GM12878 (cell line): ENCODE results near the gene CCDC85B. TPM values are rescaled to one million over a fixed set of nuclear protein-coding genes. Genes with fewer than 3 reads are reported as not detected.

Experiments
- ATAC-seq: fragments of 200-7000 bp; cut with Tn5 transposase; 3 replicates; pipeline ENCODE4 v1.9.1; 2020; ENCODE audit warnings: mild to moderate bottlenecking, moderate library complexity
- BruUV-seq: library from RNA; stranded (reverse); fragments of 400-500 nt; replicated peaks from 2 replicates; lab custom pipeline; 2021; lab: Mats Ljungman, UMichigan
- CTCF ChIA-PET: fragments of 300-600 bp; sonication (Branson Sonifier 250); formaldehyde crosslinking; extraction: SDS; loops from one replicate; lab custom pipeline; 2021; ENCODE audit warnings: inconsistent platforms; lab: Yijun Ruan, JAX
- POLR2A ChIA-PET: fragments of 350-600 bp; formaldehyde crosslinking; extraction: SDS; loops from one replicate; lab custom pipeline; 2021; ENCODE audit warnings: inconsistent platforms; lab: Charles Lee
- RAD21 ChIA-PET: fragments of 300-600 bp; sonication (Branson Sonifier 250); formaldehyde crosslinking; loops from one replicate; lab custom pipeline; 2023; ENCODE audit warnings: antibody characterized with exemption; ENCODE audit not compliant: unreplicated experiment; lab: Charles Lee
- SMC1A ChIA-PET: fragments of 300-600 bp; sonication (Branson Sonifier 250); formaldehyde crosslinking; loops from one replicate; lab custom pipeline; 2023; ENCODE audit not compliant: unreplicated experiment, uncharacterized antibody; lab: Charles Lee
- DNase-seq: peaks from one replicate; pipeline ENCODE4 v3.0.0-alpha.2; 2011; ENCODE audit warnings: low read depth, low spot score
- FAIRE-seq: peaks from 3 replicates; lab custom pipeline; 2011; peaks lifted over from hg19 to GRCh38; lab: Jason Lieb, UNC
- H2AFZ ChIP-seq: 2 replicates; pipeline ENCODE4 v1.6.0; 2011; ENCODE audit warnings: low read depth, low read length, control low read depth; ENCODE audit not compliant: control insufficient read depth
- H3K27ac ChIP-seq: 2 replicates; pipeline ENCODE4 v1.5.1; 2011; ENCODE audit warnings: control low read depth; ENCODE audit not compliant: control insufficient read depth, insufficient read depth
- H3K27me3 ChIP-seq, 2 experiments: replicated peaks in 1 of 2; 2 replicates each; pipeline versions ENCODE4 v1.6.0 to v1.6.1; 2011; ENCODE audit warnings: low read length in 1 of 2; ENCODE audit not compliant: control insufficient read depth in 2 of 2, insufficient read depth in 2 of 2
- H3K36me3 ChIP-seq, 2 experiments: 2 replicates each; pipeline ENCODE4 v1.5.1; 2011; ENCODE audit warnings: low read length in 1 of 2; ENCODE audit not compliant: control insufficient read depth in 2 of 2, insufficient read depth in 2 of 2
- H3K4me1 ChIP-seq: 2 replicates; pipeline ENCODE4 v1.6.1; 2011; ENCODE audit warnings: mild to moderate bottlenecking, low read length, moderate library complexity, mixed read lengths; ENCODE audit not compliant: control insufficient read depth, insufficient read depth
- H3K4me2 ChIP-seq: 2 replicates; pipeline ENCODE4 v1.6.0; 2011; ENCODE audit warnings: control low read depth; ENCODE audit not compliant: control insufficient read depth, insufficient read depth
- H3K4me3 ChIP-seq: fragments of 200-600 bp; sonication (generic); 2 replicates; pipeline ENCODE4 v1.5.1; 2016
- H3K79me2 ChIP-seq: 2 replicates; pipeline ENCODE4 v1.6.0; 2011; ENCODE audit warnings: low read length; ENCODE audit not compliant: control insufficient read depth, insufficient read depth
- H3K9ac ChIP-seq: 2 replicates; pipeline ENCODE4 v1.8.0; 2011; ENCODE audit warnings: low read length, control low read depth, mixed read lengths; ENCODE audit not compliant: control insufficient read depth, insufficient read depth
- H3K9me3 ChIP-seq: replicated peaks from 3 replicates; pipeline ENCODE4 v1.5.1; 2011; ENCODE audit warnings: mild to moderate bottlenecking, low read length; ENCODE audit not compliant: control insufficient read depth, insufficient read depth
- H4K20me1 ChIP-seq: 2 replicates; pipeline ENCODE4 v1.6.0; 2011; ENCODE audit not compliant: control insufficient read depth, insufficient read depth
- CHD2 ChIP-seq: IDR thresholded peaks from 2 replicates; pipeline ENCODE4 v1.6.1; 2011; ENCODE audit warnings: low read depth, low read length, improper control_type of control experiment, borderline replicate concordance
- EED ChIP-seq: sonication (generic); IDR thresholded peaks from 2 replicates; pipeline ENCODE4 v1.6.1; 2016; ENCODE audit warnings: antibody characterized with exemption, low read depth
- FOS ChIP-seq: IDR thresholded peaks from 3 replicates; pipeline ENCODE4 v1.6.1; 2011; ENCODE audit warnings: borderline replicate concordance; ENCODE audit not compliant: insufficient read length; ENCODE audit errors: extremely low read depth
- IKZF2 ChIP-seq, 2 experiments: fragments of 450-650 bp; IDR thresholded peaks; 2 replicates each; pipeline ENCODE4 v1.6.1; 2017; ENCODE audit warnings: mild to moderate bottlenecking in 2 of 2, moderate library complexity in 2 of 2
- MEF2B ChIP-seq: fragments of 450-650 bp; IDR thresholded peaks from 2 replicates; pipeline ENCODE4 v1.6.1; 2018; ENCODE audit warnings: mild to moderate bottlenecking, moderate library complexity; ENCODE audit not compliant: partially characterized antibody, poor library complexity, severe bottlenecking
- MTA3 ChIP-seq: IDR thresholded peaks from 2 replicates; pipeline ENCODE4 v1.6.1; 2012; ENCODE audit warnings: low read length, inconsistent platforms, borderline replicate concordance
- NFYB ChIP-seq: IDR thresholded peaks from 2 replicates; pipeline ENCODE4 v1.6.1; 2011; ENCODE audit warnings: low read depth, mild to moderate bottlenecking, low read length, improper control_type of control experiment, moderate library complexity; ENCODE audit not compliant: insufficient read depth
- SIX5 ChIP-seq: IDR thresholded peaks from 2 replicates; pipeline ENCODE4 v1.6.1; 2011; ENCODE audit warnings: mild to moderate bottlenecking, low read depth, low read length, moderate library complexity; ENCODE audit not compliant: severe bottlenecking
- SMAD5 ChIP-seq: IDR thresholded peaks from 2 replicates; pipeline ENCODE4 v1.6.1; 2016; ENCODE audit warnings: antibody characterized with exemption, low read depth
- TARDBP ChIP-seq: IDR thresholded peaks from 2 replicates; pipeline ENCODE4 v1.6.1; 2016; ENCODE audit warnings: borderline replicate concordance
- YY1 ChIP-seq: IDR thresholded peaks from 2 replicates; pipeline ENCODE4 v1.6.1; 2011; ENCODE audit warnings: low read depth, mild to moderate bottlenecking, low read length
- ZNF274 ChIP-seq: IDR thresholded peaks from one replicate; pipeline ENCODE4 v1.8.0; 2011; ENCODE audit not compliant: insufficient read length, insufficient read depth
- WGBS: methylation state at CpG from one replicate; pipeline ENCODE4 v1.1.6; 2016; ENCODE audit warnings: low lambda C conversion rate; ENCODE audit not compliant: insufficient replicate concordance, insufficient coverage; ENCODE audit errors: missing lambda C conversion rate; 5-methylcytosine and 5-hydroxymethylcytosine counted together
- in situ Hi-C: fragments of 300-500 bp; cut with MboI; formaldehyde crosslinking; loops from 9 replicates; pipeline ENCODE4 v1.14.3; 2018; ENCODE audit warnings: mixed read lengths
- intact Hi-C: fragments of 100-400 bp; cut with micrococcal nuclease; formaldehyde crosslinking; loops from one replicate; pipeline ENCODE4 v1.14.2; 2022; ENCODE audit not compliant: unreplicated experiment
- polyA plus RNA-seq, 11 experiments: library from polyadenylated mRNA; depleted of rRNA in 4 of 11; unstranded in 6 of 11; stranded (reverse) in 5 of 11; fragments of >200 nt; fragmentation: Nextera tagmentation in 4 of 11; fragmentation: Illumina TruSeq in 1 of 11; extraction: Ambion mirVana in 4 of 11; extraction: Trizol in 1 of 11; gene quantifications; 1 replicate in 1 of 11; 2 replicates in 10 of 11; pipeline versions ENCODE4 v1.2.1 to v1.2.3, GENCODE V29; 2011 to 2016; ENCODE audit warnings: inconsistent platforms in 2 of 11, missing spikeins in 2 of 11, low read depth in 1 of 11
- total RNA-seq, 4 experiments: library from RNA; depleted of rRNA in 3 of 4; stranded (reverse); fragments of >200 nt in 3 of 4; fragmentation: Illumina TruSeq in 1 of 4; extraction: Trizol in 1 of 4; gene quantifications; 2 replicates each; pipeline versions ENCODE4 v1.2.1 to v1.2.3, GENCODE V29; 2013 to 2021
- TF ChIP-seq, protein P1 (sequence below): fragments of 450-650 bp; IDR thresholded peaks from 2 replicates; pipeline ENCODE4 v1.6.1; 2016; ENCODE audit warnings: mild to moderate bottlenecking

Gene CCDC85B
- total and polyA plus RNA-seq, 10 of the 15 experiments (the other 5 are each of a cell fraction or from before 2014, with no cell fraction given) = 0.32 to 114 (median 49.5) TPM

DNA sequence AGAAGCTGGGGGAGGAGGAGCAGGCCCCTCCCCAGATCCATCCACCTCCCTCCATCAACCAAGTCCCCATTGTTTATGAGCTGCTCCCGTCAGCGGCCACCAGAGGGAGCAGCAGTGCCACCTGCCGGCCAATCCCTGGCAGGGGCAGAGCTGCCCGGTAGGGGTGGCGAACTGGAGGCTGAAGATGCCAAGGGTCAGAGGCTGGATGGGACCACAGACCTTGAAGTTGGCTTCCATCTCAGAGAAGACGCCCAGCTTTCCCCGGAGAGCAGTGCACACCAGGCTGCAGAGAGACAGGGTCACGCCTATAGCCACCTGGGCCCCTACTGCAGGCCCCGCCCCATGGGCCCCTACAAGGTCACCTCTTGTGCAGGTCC, 5.8 kb upstream of the CCDC85B start (continued):
- no peak for TF ChIP-seq SIX5
- TF ChIP-seq EED = no peak
- peak; percentile 88 for TF ChIP-seq YY1
- no peak for TF ChIP-seq TARDBP

DNA sequence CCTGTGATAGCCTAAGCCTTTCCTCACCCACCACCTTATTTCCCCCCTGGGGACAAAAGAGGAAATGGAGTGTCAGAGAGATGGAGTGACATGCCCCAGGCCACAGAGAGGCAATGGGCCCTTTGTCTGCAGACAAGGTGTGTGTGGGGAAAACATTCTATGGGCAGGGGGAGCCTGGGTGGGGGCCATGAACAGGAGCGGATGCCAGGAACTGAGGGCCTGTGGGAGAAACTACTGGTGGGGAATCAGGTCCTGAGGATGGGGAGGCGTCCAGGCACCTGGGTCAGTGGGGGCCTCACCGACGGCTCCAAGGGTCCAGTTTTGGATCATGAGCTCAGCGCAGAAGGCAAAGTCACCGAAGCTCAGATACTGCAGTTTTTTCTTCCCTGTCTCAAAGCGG, 5.2 kb upstream of the CCDC85B start:
- Histone ChIP-seq H4K20me1 (no peaks in the 10 kb centered on the region), H3K36me3 (peaks cover 12 to 25% of the 10 kb centered on the region in 2 experiments), H3K4me2 (no peak overlapping the region), H3K79me2 (peaks cover 20% of the 10 kb centered on the region), H3K27me3 (no peaks in the 10 kb centered on the region), H3K9ac (no peak overlapping the region), H3K4me3 (no peak overlapping the region), H2AFZ (no peak overlapping the region), H3K9me3 (no peaks in the 10 kb centered on the region), H3K27ac (no peak overlapping the region), H3K4me1 (peaks cover 28% of the 10 kb centered on the region)
- in situ Hi-C loops (no loop called here), intact Hi-C loops (no loop called here)
- ChIA-PET SMC1A (interaction anchor here (0.9 to 2.7 kb wide), 18 partner anchors 8 to 250 kb away, joined by 3 to 28 read pairs (median 6); partner anchors contain the start of genes KAT5 and MUS81), CTCF (interaction anchor here (0.6 to 11.0 kb wide), 55 partner anchors 8 to 373 kb away, joined by 3 to 167 read pairs (median 5); partner anchors contain the start of genes AP5B1, CFL1, EFEMP2 and FOSL1), RAD21 (interaction anchor here (0.9 to 4.1 kb wide), 22 partner anchors 9 to 315 kb away, joined by 3 to 40 read pairs (median 6); partner anchors contain the start of genes KAT5 and MUS81), POLR2A (interaction anchor here (0.7 to 4.0 kb wide), 5 partner anchors 11 to 77 kb away, joined by 3 to 33 read pairs (median 5); partner anchors contain the start of genes CFL1 and MUS81)
- DNase-seq (no peak), ATAC-seq (no peak), FAIRE-seq (no peak)
- no TSS peak for BruUV-seq
- 85% methylated on average over 7 of the region's 7 CpGs for WGBS
- TF ChIP-seq SMAD5 (no peak), FOS (no peak), MTA3 (no peak), ZNF274 (no peak), IKZF2 (IDR thresholded peaks at IDR 0.05) (no peak), NFYB (no peak), MEF2B (no peak), CHD2 (no peak)
- TF ChIP-seq, protein P1, sequence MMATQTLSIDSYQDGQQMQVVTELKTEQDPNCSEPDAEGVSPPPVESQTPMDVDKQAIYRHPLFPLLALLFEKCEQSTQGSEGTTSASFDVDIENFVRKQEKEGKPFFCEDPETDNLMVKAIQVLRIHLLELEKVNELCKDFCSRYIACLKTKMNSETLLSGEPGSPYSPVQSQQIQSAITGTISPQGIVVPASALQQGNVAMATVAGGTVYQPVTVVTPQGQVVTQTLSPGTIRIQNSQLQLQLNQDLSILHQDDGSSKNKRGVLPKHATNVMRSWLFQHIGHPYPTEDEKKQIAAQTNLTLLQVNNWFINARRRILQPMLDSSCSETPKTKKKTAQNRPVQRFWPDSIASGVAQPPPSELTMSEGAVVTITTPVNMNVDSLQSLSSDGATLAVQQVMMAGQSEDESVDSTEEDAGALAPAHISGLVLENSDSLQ = no peak
